SW480 (cell line): ENCODE data around the gene MTHFD2L.

Source experiments
- DNase-seq: peaks from one replicate; pipeline ENCODE4 v3.0.0-alpha.2; 2016; ENCODE audit warnings: low spot score

Gene MTHFD2L

GRCh38 chr4:74307170-74307569 lies 149.3 kb downstream of the MTHFD2L start:
- DNase-seq: no peak

GRCh38 chr4:74308215-74308614 lies 150.3 kb downstream of the MTHFD2L start, which contains the start of gene EPGN:
Gene EPGN (plus strand): TSS chr4:74308470. CDS start chr4:74308534, 64 bp downstream.
- DNase-seq: no peak

DNA sequence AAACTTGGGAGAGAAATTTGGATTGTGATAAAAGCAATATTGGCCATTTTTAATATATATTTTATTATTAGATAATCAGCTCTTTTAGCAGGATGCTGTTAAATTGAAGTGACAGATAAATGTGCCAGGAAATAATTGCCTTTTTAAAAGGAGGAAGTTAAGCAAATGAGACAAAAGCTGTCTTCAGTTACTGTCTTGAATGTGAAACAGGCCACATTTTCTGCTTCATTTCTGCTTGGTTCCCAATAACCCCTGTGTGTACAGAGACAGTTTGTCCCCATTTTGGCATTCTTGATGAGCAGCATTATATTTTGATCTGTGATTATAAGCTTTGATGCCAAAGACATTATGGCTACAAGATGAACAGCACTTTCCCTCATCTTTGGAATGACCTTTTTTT lies 151.3 kb downstream of the MTHFD2L start:
- no peak for DNase-seq

DNA sequence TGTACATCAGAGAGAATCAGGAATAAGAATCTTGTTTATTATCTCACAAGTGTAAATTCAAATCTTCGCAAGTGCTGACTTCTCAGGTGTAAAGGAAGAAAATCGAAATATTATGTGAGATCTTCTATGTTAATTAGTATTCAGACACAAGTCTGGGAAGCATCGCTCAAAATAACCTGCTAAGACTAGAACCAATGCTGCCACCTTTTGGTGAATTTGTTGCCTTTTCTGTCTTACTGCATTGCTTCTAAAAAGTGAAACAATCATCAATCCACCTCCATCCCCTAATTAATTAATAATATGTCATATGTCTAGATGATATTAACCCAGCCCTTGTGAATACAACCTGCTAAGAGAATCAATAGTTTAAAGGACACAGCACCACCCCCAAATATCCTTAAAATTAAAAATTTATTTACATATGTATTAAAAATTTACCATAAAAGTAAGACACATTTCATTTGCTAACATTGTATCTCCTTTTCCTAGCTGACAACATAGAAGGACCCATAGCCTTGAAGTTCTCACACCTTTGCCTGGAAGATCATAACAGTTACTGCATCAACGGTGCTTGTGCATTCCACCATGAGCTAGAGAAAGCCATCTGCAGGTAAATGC lies 153.9 kb downstream of the MTHFD2L start:
- DNase-seq: peak; percentile 41

DNA sequence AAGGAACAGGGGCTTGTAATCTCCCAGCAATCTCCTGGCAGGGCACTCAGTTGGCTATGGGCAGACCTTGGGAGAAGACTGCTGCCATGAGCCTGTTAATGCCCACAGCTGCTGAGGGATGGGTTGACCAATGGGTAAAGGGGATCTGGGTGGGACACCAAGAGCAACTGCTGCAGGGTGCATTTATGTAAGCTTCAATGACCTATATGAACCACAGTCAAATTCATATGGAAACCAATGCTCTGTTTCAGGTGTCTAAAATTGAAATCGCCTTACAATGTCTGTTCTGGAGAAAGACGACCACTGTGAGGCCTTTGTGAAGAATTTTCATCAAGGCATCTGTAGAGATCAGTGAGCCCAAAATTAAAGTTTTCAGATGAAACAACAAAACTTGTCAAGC lies 156.4 kb downstream of the MTHFD2L start:
- no peak for DNase-seq

DNA sequence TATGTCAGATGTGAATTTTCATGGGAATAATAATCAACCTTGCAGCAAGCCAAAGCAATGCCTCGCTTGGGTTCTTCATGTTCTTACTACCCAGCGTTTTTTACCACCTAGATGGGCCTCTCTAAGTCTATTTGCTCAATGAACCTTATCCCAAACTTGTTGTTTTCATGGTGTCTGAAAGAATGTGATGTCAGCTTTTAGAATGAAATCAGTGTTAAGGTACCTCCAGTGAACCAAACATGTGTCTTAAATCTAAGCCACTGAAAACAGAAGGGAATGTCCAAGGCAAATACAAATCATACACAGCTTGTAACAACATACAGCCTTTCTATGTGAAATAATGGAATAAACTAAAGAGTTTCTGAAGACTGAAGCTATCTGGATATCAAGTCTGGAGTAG lies 157.0 kb downstream of the MTHFD2L start:
- DNase-seq: no peak

DNA sequence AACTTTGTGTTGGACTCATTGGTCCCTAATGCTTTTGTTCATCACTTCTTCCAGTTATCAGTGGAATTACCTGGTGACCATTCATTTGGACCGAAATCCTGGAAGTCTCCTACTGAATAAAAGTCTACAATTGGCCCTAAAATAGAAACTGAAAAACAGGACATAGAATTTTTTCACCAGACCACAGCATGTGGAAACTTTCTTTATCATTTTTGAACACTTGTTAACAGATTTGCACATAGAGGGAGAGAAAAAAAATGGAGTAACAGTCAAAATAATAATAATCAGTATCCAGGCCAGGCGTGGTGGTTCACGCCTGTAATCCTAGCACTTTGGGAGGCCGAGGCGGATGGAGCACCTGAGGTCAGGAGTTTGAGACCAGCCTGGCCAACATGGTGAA lies 157.5 kb downstream of the MTHFD2L start:
- DNase-seq: no peak

- DNase-seq: no peak
Measured at GRCh38 chr4:74316397-74316796, 158.5 kb downstream of the MTHFD2L start.

- DNase-seq: no peak
Measured at GRCh38 chr4:74317616-74318246, 159.8 kb downstream of the MTHFD2L start.

- DNase-seq: no peak
Measured at GRCh38 chr4:74318276-74318675, 160.4 kb downstream of the MTHFD2L start.

DNA sequence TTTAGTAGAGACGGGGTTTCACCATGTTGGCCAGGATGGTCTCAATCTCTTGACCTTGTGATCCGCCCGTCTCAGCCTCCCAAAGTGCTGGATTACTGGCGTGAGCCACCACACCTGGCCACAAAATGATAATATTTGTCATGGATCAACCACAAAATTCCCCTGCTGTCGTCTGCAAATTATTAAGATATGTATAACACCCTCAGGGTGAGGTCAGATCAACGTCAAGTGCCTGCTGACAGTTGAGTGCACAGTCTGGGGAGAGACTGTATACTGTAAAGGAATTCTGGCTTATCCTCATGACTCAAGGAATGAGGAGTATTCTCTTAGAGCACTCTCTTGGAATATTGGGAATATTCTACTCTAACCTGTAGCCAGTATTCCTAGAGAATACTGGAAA lies 161.6 kb downstream of the MTHFD2L start:
- no peak for DNase-seq

DNA sequence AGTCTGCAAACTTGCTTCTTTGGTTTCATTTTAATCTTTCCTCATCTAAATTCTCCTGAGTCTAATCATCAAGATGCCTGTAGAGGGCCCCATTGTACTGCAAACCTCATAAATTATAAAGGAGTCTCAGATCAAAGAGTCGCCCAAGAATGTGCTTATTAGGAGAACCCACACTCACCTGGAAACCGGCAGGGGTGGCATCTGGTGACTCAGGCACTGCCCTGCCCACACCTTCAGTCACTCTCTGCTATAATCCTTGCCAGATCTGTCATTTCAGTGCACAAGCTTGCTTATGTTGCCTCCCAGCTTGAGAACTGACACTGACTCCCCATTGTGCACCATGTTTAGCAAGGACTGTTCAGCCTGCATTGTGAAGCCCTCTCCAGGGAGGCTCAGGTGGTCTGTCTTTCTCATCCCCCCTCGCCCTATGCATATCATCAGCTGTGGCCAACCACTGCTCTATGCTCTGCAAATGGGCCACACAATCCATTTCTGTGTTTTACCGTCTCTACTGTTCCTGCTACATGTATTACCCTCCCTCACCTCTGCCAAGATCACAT lies 162.7 kb downstream of the MTHFD2L start:
- DNase-seq: peak; percentile 97

- no peak for DNase-seq
Measured at GRCh38 chr4:74322301-74322700, 164.4 kb downstream of the MTHFD2L start.

DNA sequence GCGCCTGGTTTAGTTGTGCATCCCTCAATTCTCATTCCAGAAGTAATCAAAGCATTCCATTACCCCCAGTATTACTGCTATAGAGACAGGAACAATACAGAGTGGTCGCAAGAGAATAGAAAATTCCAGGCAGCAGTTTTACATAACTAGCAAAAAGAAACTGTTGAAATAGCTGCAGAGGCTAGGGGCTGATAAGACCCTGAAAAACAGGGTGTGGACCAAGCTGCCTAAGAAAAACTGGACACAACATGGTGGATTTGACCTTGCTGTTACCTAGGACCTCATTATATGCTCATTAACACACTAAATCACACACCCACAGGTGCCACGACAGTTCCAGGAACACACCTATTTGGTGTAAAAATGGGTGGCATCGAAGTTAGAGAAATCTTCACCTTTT lies 165.7 kb downstream of the MTHFD2L start:
- no peak for DNase-seq

DNA sequence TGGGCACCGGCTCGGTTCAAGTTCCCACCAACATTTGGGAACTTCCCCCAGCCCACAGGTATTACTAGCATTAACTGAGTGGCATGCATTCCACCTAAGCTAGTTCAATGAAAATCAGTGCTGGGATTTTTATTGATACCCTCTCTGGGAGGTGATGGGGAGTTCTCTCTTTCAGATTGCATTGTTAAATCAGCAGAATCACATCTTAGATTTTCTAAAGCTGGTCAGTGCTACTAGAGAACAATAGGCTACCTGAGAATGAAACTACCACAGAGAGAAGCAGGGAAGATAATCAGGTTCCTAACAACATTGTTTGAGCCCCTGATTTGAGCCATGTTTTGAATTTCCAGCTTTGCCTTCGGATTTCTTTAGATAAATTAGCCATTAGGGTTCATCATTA lies 166.3 kb downstream of the MTHFD2L start:
- DNase-seq: no peak

- peak; percentile 20 for DNase-seq
Measured at GRCh38 chr4:74325886-74326285, 168.0 kb downstream of the MTHFD2L start.

- DNase-seq: no peak
Measured at GRCh38 chr4:74327762-74328161, 169.8 kb downstream of the MTHFD2L start.

DNA sequence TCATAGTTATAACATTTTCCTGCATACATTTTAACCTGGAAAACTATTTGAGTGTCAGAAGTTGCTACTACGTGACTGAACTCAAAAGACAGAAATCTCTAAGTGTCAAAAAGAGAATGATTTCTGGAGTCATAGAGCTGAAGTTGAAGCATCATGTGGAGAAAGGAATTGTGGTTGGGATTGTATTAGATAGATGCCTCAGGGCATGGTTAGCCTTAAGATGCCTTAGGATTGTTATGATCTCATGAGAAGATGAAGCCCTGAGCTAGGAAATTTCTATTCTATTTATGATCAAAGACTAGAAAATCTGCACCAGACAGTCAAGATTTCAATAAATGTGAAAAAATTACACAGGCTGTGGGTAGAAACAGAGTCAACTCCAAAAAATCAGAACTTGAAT lies 170.6 kb downstream of the MTHFD2L start:
- DNase-seq: no peak

GRCh38 chr4:74329307-74329706 lies 171.4 kb downstream of the MTHFD2L start:
- DNase-seq: no peak

GRCh38 chr4:74330295-74330750 lies 172.4 kb downstream of the MTHFD2L start:
- no peak for DNase-seq

GRCh38 chr4:74331252-74331651 lies 173.3 kb downstream of the MTHFD2L start:
- DNase-seq: no peak

- DNase-seq: no peak
Measured at GRCh38 chr4:74331944-74332343, 174.0 kb downstream of the MTHFD2L start.

GRCh38 chr4:74334636-74335035 lies 176.7 kb downstream of the MTHFD2L start:
- no peak for DNase-seq
